Measurements from ENCODE around the gene TPRX1.
A peak's percentile ranks its signal among the peaks of the same experiment; 100 is the strongest.

DNA sequence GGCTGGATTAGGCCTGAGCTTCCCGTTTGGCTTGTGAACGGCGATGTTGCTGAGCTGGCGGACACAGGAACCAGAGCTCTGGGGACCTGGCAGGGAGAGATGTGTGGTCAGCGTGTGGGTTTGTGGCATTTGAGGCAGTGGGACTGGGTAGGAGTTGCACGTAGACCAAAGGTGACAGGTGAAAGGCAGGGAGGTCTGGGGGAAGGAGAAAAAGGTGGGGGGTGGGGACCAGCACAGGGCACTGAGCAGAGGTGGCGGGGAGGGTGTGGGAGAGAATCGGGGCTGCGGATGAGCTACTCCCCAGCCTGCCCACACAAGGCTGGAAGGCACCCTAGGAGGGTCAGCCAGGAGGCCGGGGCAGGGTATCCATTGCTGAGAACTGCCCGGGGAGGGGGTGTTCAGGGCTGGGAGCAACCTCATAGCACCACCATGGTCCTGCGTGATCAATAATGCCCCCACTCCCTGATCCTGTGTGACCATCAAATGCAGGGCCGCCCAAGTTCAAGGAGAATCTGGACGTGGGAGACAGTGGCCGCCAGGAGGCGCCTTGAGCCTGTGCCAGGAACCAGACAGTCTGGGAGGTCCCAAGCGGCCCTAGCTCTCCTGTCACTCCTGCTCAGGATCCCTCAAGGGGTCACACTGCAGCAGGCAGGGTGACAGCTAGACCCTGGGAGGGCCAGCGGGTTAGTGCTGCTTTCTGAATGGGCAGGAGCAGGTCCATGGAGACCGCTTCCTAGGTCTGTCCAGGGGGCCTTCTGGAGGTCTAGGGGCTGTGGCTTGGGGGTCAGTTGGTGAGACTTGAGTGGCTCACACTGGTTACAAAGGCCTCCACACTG is 38.6 kb downstream of the TPRX1 start:
- TF ChIP-seq, protein P1, sequence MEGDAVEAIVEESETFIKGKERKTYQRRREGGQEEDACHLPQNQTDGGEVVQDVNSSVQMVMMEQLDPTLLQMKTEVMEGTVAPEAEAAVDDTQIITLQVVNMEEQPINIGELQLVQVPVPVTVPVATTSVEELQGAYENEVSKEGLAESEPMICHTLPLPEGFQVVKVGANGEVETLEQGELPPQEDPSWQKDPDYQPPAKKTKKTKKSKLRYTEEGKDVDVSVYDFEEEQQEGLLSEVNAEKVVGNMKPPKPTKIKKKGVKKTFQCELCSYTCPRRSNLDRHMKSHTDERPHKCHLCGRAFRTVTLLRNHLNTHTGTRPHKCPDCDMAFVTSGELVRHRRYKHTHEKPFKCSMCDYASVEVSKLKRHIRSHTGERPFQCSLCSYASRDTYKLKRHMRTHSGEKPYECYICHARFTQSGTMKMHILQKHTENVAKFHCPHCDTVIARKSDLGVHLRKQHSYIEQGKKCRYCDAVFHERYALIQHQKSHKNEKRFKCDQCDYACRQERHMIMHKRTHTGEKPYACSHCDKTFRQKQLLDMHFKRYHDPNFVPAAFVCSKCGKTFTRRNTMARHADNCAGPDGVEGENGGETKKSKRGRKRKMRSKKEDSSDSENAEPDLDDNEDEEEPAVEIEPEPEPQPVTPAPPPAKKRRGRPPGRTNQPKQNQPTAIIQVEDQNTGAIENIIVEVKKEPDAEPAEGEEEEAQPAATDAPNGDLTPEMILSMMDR (IDR thresholded peaks at IDR 0.05): peak in 2 of 3 donors; percentile 65 to 71
- TF ChIP-seq POLR2A (IDR thresholded peaks at IDR 0.05) (no peak), POLR2AphosphoS5 (IDR thresholded peaks at IDR 0.05) (no peak)
